Measurements from ENCODE around the gene VRK1.
"Not testable (repeated sequence)": the region's sequence is repeated elsewhere in the genome, so short reads cannot be mapped to it uniquely, and the experiment has no call there.

The VRK1 gene

DNA sequence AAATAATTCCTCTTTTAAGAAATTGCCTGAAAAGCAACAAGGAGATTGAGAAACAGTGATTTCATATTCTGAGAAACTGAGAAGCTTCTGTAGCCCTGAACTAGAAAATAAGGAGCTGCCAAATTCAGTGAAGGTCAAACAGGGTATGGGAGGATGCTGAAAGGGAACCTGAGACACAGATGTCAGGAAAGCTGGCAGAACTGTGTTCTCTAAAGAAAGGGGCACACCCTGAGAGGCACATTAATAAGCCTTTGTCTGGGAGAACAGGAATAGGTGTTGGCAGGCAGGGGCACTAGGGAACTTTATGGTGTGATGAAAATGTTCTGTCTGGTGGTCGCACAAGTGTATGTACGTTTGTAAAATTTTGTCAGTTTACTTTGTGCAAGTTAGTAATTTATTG, 29.6 kb downstream of the VRK1 start:
- no peak for DNase-seq (ENCODE audit: low read depth)

DNA sequence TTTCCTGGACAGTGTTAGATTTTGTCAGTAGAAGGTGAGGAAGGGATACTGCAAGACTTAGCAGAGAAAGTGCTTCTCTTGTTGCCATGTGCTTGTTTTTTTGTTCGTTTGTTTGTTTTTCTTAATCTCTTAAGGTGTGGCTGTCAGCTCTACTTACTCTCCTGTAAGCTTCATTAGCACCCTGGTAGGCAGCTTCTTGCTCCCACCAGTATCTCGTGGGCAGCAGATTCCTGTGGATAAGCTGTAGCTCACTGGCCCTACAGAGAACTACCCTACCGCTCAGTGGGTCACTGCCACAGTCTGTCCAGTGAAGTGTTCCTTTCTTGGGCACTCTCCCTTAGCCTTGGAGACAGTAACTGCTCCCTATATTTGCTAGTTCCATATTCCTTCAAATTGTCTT, 30.1 kb downstream of the VRK1 start:
- no peak for DNase-seq (ENCODE audit: low read depth)

DNA sequence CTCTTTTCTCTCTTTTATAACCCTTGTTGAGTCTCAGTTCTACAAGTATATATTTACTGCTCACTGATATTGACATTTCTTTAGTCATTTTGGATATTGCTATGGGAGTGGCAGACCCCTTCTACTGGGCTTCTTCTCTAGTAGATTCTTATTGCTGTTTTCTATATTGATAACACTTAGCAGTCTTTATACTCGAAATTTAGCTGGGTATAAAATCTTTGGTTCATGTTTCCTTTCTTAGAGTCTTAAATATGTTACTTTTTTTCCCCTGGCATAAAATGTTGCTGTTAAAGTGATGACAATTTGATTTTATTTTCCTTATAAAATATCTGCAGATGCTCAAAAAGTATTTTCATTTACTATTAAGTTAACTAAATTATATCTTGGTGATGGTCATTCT, 32.6 kb downstream of the VRK1 start:
- no peak for DNase-seq (ENCODE audit: low read depth)

DNA sequence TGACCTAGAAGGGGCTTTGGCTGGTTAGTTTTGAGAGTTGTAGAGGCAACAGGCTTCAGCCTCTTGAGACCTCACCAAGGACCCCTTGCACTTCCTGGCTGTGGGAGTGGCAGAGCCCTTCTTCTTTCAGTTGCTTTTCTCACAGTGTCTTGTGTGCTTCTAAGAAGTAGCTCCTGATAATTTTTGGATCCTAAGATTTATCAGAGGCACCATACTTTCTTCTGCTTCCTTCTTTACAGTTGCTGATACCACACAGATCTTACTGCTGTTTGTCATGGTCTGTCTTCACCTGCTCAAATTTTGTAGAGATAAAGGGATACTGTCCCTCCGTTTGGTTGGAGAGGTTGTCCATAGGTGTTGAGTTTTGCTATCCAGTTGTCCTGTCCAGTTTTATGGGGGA, 33.8 kb downstream of the VRK1 start:
- DNase-seq (ENCODE audit: low read depth), result no peak

DNA sequence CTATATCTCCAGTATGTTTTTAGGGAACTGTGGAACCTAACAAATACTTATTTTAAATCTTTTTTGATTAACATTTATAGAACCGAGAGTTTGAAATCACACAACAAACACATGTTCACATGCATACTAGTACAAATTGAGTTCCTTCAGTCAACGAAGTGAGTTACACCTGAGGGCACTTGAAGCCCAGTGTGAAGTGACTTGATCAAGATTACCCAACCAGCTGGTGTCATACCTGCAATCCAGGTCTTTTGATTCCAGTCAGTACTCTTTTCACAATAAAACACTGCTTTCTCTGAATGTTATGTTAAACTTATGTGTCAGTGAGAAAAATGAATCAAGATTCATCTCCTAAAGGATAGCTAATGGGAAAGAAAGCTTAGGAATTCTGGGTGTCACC, 35.2 kb downstream of the VRK1 start:
- DNase-seq (ENCODE audit: low read depth), result no peak

DNA sequence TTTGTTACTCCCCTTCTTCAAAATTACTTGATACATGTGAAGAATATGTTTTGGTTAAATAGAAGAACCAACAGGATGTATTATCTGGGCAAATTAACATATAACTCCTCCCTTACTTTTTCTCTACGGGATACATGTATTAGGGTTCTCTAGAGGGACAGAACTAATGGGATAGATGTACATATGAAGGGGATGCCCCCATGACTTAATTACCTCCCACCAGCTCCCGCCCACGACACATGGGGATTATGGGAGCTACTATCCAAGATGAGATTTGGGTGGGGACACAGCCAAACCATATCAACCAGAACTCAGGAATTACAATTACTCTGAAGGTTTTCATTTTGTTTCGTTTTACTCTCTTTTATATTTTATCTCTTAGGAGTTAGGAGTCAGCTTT, 41.3 kb downstream of the VRK1 start:
- no peak for DNase-seq (ENCODE audit: low read depth)

DNA sequence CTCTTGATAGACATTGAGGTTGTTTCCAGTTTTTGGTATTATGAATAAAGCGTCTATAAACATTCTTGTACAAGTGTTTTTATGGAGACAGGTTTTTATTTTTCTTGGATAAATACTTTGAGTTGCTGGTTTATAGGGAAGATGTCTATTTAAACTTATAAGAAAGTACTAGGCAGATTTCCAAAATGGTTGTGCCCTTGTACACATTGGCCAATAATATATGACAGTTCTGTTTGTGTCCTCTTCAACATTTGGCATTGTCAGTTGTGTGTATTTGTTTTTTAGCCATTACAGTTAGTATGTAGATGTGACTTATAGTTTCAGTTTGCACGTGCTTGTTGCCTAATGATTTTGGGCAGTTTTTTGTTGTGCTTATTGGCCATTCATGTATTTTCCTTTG, 42.1 kb downstream of the VRK1 start:
- no peak for DNase-seq (ENCODE audit: low read depth)

DNA sequence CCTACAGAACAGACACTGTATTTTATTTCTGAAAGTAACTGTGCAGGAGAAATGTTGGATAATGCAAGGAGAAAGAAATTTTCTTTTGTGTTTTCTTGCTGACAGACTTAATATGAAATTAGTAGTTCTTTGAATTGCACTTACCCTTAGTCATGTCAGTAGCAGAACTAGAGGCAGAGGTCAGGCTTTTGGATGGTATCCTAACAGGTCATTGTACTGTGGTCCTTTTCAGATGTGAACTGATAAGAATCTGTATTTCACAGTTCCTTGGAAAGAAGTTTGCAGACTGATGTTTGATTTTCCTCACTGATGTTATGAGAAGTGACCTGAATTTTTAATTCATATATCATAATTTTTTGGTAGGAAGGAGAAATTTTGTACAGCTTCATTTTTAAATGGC, 46.0 kb downstream of the VRK1 start:
- DNase-seq (ENCODE audit: low read depth), result no peak

DNA sequence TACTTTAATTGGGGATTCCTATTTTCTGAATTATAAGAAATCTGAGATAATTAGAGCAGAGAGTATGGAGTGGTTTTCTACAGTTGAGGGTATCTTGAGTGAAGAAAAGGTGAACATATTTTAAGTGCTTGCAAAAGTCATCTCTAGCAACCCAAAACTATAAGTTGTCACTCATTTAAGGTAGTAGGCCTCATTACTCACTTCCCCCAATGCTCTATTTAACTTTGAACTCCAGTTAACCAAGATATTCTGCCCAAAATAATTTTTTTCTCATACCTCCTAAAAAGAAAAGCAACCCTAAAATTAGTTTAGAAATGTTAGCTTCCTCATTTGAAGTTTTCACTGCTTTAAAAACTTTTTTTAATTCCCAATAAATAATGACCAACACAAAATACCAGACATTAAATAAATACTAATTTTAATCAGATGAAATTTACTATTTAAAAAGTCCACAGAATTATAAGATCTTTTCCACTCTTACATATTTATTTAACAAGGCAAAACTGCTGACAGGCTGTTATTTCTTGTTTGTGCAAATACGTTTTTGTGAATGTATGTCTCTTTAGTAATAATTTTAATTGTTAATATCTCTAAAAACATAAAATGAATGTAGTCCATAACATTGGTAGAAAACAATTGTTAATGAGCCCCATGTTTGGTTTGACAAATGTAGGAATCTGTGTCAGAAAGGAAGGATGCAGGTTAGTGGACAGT, 47.8 kb downstream of the VRK1 start:
- DNase-seq (ENCODE audit: low read depth), result no peak

DNA sequence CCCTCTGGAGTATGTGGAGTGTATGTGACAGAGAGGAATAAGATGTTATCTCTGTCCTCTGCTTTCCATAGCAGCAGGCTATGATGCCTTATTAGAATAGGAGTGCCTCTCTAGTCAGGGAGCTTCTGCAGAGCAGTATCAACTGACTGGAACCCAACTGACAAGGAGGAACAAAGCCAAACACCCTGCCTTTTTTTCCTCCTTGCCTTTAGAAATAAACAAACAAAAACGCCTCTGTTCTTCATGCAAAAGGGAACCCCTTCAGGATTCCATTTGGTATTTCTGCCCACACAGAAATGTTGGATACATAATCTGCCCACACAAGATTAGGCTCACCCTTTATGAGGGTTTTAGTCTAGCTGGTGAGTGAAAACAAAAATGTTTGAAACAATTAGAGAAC, 50.3 kb downstream of the VRK1 start:
- DNase-seq (ENCODE audit: low read depth), result no peak

DNA sequence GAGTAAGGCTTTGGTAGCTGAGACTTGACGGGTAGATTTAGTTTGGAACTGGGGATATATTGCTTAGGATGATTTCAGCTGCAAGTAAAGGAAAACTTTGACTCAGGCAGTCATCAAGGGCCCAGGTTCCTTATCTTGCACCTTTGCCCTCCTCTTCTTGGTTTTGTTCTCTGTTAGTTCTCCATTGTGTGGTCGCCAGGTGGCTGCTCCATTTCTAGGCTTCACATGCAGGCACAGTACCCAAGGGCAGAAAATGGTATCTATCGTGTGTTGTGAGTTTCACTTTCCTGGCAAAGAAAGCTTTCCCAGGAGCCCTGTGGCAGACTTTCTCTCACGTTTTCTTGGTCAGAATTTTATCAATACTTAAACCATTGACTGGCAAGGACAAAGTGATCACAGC, 50.8 kb downstream of the VRK1 start:
- DNase-seq (ENCODE audit: low read depth), result no peak

DNA sequence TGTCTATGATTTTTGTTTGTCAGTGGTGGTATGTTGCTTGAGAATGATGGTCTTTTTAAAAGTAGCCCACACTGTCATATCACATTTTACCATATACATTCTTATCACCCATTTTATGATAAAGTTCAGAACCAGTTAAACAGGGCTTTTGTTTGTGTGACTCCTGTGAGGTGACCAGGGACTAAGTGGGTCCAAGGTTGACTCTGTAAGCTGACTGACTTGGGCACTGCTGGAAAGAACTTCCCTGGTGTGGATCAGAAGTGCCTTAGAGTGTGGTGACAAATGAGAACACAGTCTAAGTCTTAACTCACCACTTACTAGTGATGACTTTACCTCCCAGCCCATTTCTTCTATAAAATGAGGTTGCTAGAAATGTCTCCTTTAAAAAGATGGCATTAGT, 52.6 kb downstream of the VRK1 start:
- DNase-seq (ENCODE audit: low read depth), result no peak

DNA sequence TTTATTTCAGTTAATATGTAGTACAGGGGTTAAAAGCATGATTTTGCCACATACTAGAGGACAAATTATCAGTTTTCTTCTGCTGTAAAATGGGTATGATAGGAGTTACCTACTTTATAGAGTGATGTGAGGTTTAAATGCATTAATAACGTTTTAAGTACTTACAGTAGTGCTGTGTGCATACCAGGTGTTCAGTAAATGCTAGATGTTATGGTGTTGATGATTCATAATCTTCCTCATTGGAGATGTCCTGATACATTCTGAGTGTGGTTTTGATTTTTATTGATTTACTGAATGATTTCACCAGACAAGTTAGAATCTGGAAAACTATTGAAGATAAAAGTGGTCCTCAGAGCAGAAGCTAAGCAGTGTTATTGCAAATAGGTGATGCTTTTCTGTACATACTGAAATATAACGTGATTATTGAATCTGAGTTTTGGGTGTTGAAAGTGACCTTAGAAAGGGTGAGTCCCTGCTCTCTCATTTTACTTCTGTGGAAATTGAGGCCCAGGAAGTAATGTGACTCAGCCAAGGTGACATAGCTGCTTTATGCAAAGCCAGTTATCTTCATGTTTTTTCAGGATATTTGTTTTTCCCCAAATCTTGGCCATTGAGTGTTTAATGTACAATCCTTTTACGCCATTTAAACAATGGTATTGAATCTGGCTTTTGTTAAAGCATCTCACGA, 54.7 kb downstream of the VRK1 start:
- no peak for DNase-seq (ENCODE audit: low read depth)

DNA sequence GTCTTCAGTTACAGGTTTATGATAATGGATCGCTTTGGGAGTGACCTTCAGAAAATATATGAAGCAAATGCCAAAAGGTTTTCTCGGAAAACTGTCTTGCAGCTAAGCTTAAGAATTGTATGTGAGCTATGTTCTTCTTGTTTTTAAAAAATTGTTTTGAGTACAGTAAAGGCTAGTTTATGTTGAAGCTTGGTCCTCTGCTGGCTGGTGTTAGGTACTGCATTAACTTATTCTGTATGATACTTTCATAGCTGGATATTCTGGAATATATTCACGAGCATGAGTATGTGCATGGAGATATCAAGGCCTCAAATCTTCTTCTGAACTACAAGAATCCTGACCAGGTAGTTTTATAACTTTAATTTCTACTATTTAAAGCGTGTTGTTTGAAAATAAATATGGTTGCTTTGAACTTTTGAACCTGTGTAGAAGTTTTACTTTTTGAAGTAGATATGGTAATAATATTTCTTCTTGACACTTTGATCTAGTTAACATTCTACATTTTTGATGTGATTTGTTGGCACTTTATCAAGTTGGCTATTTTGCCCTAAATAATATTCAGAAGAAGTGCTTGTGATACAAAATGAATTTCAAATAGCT, 55.7 kb downstream of the VRK1 start:
- no peak for DNase-seq (ENCODE audit: low read depth)

DNA sequence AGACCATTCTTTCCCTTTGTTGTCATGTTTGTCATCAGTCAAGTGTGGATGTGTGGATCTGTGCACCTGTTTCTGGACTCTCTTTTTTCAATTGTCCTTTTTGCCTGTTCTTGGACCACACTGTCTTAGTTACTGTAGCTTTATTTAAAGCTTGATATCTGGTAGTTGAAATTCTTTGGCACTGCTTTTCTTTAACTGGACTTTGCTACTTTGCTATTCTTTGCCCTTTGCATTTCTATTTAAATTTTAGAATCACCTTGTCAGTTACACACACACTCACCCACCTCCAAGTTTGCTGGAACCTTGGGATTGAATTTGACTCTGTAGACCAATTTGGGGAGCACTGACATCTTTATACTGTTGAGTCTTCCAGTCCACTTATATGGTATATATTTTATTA, 61.5 kb downstream of the VRK1 start:
- DNase-seq (ENCODE audit: low read depth), result no peak

DNA sequence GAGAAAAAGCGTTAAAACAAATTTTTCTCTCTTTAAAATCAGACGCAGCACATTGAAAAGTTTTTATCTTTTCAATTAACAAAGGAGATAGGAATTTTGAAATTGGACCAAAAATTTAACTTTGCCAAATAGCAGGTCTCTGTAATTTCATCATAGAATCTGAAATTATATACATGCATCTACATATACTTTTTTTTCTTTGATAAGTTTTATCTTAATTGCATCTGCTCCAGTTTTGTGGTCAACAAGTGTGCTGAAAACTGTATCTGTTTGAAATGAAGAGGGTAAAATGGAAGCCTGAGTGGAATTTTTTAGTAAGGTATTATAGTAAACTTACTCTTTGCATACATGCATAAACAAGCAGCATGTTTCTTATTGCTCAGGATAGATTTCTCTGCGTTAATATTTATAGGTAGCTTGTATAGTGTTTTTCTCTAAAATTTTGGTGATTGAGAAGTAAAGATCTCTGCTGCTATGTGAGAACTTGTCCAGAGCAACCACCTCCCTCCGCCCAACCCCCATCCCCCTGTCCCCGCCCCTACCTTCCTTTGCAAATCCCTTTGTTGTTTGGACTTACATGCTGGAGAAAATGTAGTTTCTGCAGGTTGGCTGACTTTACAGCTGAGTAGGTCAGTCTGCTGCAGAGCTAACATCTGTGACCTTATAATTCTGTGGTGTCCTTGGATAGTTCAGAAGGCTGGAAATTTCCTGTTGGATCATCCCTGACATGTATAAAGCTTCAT, 64.6 kb downstream of the VRK1 start:
- DNase-seq (ENCODE audit: low read depth), result no peak

DNA sequence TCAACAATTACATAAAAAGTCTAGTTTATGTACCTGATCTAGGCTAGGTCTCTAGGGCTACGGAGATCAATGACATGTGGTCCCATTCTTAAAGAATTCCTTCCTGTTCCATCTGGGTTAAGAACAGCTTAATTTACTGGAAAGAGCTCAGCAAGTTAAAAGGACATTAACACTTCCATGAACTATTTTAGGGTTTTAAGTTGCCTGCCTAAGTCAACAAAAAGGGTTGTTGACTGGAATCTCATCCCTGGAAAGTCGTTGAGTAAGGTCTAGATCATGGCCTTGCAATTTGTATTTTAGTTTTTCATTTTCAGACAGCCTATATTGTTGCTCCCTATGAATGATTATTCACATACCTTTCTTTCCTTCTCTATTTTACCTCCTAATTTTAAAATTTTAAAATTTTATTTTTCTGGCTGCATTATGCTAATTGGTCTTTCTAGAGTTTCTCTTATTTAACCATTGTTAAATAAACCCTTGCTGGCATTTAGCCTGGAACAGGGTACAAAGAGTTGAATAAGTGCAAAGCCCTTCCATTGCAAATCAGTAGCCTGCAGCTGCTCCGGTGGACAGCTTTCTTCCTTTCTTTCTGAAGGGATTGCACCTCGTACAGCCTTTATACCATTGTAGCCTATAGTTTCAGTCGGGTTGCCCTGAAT, 66.3 kb downstream of the VRK1 start:
- no peak for DNase-seq (ENCODE audit: low read depth)

DNA sequence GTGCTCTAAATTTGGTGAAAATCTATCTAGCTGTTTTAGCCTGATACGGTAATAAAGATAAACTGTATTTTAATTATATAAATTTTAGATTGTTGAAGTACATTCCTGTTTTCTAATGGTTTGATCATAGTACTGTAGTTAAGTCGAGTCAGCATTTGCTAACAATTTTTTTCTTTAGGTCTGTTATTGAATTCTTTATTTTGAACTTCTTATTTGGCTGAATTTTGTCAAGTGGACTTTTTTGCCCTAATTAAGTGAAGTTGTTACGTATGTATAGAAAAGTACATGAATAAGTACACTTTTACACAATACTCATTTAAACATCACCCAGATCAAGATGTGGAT, 66.8 kb downstream of the VRK1 start:
- no peak for DNase-seq (ENCODE audit: low read depth)

DNA sequence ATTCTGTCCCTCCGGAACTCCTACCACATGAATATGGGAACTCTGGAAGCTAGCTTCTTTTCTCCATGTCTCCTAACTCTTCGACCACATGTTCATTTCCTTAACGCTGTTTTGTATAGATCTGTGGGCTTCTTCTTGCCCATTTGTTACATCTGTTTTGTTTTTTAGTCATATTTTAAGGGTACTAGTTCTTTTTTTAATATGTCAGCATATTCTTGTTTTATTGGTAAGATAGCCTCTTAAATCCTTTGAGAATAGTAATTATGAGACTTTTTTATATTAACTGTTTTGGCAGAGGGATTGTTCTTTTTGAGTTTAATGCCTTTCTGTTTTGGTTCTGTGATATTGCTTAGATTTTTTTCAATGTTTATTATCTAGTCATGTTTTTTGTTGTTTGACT, 70.5 kb downstream of the VRK1 start:
- no peak for DNase-seq (ENCODE audit: low read depth)

DNA sequence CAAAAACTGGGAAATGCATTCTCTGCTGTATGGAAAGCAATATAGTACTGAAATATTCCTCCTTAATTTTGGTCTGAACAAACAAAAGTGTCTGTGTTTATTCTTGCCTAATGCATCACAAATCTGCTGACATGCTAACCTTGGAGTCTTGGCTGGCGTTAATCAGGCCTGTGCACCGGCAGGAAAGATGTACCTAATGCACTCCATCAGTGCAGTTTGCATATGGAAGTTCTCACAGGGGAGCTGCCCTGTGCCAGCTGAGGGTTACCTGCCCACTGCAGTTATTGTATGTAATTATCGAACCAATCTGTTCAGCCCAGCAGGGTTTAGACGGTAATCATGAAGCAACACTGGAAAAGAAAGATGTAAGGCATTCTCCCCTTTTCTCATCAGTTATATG, 76.9 kb downstream of the VRK1 start:
- no peak for DNase-seq (ENCODE audit: low read depth)

DNA sequence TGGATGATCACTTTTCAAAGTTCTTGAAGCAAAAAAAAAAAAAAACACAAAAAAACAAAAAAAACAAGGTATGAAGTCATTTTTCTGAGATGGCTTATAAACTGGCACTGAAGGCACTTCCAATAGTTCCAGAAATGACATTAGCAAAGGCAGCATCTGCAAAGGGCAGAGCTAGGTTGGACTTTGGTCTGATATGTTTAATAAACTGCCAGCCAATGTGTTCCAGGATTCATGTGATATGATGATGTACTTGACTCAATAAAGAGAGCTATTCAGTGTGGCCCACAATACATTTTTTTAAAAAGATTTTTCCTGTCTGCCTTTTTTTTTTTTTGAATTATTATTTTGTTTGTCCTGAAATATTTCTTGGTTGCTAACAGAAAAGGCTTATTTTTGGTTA, 79.6 kb downstream of the VRK1 start:
- DNase-seq (ENCODE audit: low read depth), result no peak

DNA sequence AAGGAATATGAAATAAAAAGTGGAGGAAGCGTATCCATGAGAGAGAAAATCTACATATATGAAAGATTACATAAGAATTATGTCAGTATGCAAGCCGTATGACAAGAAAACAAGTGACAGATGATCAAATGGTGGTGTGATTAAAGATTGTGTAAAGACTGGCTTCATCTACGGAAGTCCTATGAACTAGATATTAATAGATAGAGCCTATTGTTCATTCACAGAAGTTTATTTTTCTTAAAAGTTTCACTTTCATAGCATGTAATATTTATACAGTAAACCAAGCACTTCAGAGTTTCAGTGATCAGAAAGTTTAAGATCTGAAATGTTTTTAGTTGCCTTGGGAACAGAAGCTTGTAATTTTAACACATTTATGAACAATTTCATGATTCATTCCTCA, 84.5 kb downstream of the VRK1 start:
- no peak for DNase-seq (ENCODE audit: low read depth)

DNA sequence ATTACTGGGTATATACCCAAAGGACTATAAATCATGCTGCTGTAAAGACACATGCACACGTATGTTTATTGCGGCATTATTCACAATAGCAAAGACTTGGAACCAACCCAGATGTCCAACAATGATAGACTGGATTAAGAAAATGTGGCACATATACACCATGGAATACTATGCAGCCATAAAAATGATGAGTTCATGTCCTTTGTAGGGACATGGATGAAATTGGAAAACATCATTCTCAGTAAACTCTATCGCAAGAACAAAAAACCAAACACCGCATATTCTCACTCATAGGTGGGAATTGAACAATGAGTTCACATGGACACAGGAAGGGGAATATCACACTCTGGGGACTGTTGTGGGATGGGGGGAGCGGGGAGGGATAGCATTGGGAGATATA, 86.8 kb downstream of the VRK1 start:
- not testable (repeated sequence) for DNase-seq (ENCODE audit: low read depth)
